HL-60 (cell line): Measurements from ENCODE around the gene LRRC8E.
A peak's percentile ranks its signal among the peaks of the same experiment; 100 is the strongest.
"Not testable (repeated sequence)": the region's sequence is repeated elsewhere in the genome, so short reads cannot be mapped to it uniquely, and the experiment has no call there.

Experiments used
- DNase-seq, 2 experiments: peaks; one replicate each; pipeline ENCODE4 v3.0.0-alpha.2; 2010 to 2020; ENCODE audit warnings: low read depth in 1 of 2, low spot score in 1 of 2
- H3K27ac ChIP-seq: fragments of 250-450 bp; sonication (Bioruptor Pico); replicated peaks from 2 replicates; pipeline ENCODE4 v1.5.1; 2020; ENCODE audit warnings: mild to moderate bottlenecking, moderate library complexity
- H3K27me3 ChIP-seq: fragments of 250-450 bp; sonication (Bioruptor Pico); 2 replicates; pipeline ENCODE4 v1.5.1; 2021; ENCODE audit warnings: mild to moderate bottlenecking, moderate library complexity; ENCODE audit not compliant: insufficient read depth, poor library complexity, severe bottlenecking
- H3K4me3 ChIP-seq: replicated peaks from 2 replicates; pipeline ENCODE4 v1.5.1; 2011; ENCODE audit warnings: mild to moderate bottlenecking, control low read depth, low read length; ENCODE audit not compliant: insufficient read depth
- GABPA ChIP-seq: IDR thresholded peaks from 2 replicates; pipeline ENCODE4 v1.6.1; 2012; ENCODE audit warnings: low read depth
- POLR2AphosphoS5 ChIP-seq: IDR thresholded peaks from 2 replicates; pipeline ENCODE4 v1.6.1; 2012; ENCODE audit warnings: low read depth
- SPI1 ChIP-seq: IDR thresholded peaks from 2 replicates; pipeline ENCODE4 v1.6.1; 2012; ENCODE audit warnings: low read depth, mild to moderate bottlenecking, borderline replicate concordance
- TF ChIP-seq, protein P1 (sequence below): IDR thresholded peaks from one replicate; pipeline ENCODE4 v1.5.1; 2011; ENCODE audit warnings: low read length, control low read depth, inconsistent platforms; ENCODE audit not compliant: insufficient read depth
- TF ChIP-seq, protein P2 (sequence below): IDR thresholded peaks from 2 replicates; pipeline ENCODE4 v1.6.1; 2012; ENCODE audit warnings: low read depth; ENCODE audit not compliant: insufficient replicate concordance

Gene LRRC8E

DNA sequence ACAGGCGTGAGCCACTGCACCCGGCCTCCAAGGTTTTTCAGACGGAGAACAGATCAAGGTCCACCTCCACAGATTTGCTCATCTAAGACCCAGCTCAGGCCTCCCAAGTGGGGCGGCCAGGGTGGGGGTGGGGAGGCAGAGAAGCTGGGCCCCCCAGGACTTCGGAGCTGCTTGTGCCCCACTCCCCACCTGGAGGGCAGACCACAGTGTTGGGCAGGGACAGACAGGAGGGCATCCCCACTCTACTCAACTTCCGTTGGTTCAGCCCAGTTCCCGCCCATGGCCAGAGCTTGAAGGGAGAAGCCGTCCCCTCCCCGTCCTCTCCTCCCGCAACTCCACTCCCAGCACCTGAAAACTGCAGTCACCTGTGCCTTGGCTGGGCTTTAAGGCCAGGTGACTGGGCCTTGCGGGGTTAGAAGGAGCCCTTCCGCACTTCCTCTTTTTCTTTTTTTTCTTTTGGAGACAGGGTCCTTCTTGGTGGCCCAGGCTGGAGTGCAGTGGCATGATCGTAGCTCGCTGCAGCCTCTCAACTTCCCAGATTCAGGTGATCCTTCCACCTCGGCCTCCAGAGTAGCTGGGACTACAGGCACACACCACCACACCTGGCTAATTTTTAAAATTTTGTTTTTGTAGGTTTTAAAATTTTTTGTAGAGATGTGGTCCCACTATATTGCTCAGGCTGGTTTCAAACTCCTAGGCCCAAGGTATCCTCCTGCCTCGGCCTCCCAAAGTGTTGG, 734 bp upstream of the LRRC8E start:
- no peak for DNase-seq
- H3K27ac ChIP-seq, result no peak overlapping the region
- no peak overlapping the region for H3K4me3 ChIP-seq
- TF ChIP-seq SPI1 (peak; percentile 95), POLR2AphosphoS5 (no peak)
- TF ChIP-seq, protein P1, sequence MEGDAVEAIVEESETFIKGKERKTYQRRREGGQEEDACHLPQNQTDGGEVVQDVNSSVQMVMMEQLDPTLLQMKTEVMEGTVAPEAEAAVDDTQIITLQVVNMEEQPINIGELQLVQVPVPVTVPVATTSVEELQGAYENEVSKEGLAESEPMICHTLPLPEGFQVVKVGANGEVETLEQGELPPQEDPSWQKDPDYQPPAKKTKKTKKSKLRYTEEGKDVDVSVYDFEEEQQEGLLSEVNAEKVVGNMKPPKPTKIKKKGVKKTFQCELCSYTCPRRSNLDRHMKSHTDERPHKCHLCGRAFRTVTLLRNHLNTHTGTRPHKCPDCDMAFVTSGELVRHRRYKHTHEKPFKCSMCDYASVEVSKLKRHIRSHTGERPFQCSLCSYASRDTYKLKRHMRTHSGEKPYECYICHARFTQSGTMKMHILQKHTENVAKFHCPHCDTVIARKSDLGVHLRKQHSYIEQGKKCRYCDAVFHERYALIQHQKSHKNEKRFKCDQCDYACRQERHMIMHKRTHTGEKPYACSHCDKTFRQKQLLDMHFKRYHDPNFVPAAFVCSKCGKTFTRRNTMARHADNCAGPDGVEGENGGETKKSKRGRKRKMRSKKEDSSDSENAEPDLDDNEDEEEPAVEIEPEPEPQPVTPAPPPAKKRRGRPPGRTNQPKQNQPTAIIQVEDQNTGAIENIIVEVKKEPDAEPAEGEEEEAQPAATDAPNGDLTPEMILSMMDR, result no peak
- TF ChIP-seq, protein P2, sequence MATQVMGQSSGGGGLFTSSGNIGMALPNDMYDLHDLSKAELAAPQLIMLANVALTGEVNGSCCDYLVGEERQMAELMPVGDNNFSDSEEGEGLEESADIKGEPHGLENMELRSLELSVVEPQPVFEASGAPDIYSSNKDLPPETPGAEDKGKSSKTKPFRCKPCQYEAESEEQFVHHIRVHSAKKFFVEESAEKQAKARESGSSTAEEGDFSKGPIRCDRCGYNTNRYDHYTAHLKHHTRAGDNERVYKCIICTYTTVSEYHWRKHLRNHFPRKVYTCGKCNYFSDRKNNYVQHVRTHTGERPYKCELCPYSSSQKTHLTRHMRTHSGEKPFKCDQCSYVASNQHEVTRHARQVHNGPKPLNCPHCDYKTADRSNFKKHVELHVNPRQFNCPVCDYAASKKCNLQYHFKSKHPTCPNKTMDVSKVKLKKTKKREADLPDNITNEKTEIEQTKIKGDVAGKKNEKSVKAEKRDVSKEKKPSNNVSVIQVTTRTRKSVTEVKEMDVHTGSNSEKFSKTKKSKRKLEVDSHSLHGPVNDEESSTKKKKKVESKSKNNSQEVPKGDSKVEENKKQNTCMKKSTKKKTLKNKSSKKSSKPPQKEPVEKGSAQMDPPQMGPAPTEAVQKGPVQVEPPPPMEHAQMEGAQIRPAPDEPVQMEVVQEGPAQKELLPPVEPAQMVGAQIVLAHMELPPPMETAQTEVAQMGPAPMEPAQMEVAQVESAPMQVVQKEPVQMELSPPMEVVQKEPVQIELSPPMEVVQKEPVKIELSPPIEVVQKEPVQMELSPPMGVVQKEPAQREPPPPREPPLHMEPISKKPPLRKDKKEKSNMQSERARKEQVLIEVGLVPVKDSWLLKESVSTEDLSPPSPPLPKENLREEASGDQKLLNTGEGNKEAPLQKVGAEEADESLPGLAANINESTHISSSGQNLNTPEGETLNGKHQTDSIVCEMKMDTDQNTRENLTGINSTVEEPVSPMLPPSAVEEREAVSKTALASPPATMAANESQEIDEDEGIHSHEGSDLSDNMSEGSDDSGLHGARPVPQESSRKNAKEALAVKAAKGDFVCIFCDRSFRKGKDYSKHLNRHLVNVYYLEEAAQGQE, result no peak
- peaks cover 21% of the 10 kb centered on the region for H3K27me3 ChIP-seq

DNA sequence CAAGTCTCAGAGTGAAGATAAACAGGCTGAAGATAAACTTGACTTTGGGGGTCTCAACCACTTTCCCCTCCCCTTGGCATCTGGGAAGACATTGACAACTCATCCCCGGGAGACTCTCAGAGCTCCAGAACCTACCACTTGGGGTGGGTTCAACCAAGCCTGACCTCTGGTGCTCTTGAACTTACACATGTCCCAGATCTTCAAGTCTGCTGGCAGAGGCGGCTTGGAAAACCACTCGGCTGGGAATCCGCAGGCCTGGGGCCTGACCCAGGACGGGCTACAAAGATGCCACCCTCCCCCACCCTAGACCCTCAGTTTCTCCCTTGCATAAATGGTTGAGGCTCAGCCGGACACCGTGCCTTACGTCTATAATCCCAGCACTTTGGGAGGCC, 512 bp downstream of the LRRC8E start:
- TF ChIP-seq SPI1 (no peak), POLR2AphosphoS5 (no peak), GABPA (no peak)
- TF ChIP-seq, protein P1, result no peak
- TF ChIP-seq, protein P2, result no peak
- H3K27me3 ChIP-seq, result peaks cover 21% of the 10 kb centered on the region
- no peak overlapping the region for H3K4me3 ChIP-seq
- no peak for DNase-seq
- H3K27ac ChIP-seq, result no peak overlapping the region

DNA sequence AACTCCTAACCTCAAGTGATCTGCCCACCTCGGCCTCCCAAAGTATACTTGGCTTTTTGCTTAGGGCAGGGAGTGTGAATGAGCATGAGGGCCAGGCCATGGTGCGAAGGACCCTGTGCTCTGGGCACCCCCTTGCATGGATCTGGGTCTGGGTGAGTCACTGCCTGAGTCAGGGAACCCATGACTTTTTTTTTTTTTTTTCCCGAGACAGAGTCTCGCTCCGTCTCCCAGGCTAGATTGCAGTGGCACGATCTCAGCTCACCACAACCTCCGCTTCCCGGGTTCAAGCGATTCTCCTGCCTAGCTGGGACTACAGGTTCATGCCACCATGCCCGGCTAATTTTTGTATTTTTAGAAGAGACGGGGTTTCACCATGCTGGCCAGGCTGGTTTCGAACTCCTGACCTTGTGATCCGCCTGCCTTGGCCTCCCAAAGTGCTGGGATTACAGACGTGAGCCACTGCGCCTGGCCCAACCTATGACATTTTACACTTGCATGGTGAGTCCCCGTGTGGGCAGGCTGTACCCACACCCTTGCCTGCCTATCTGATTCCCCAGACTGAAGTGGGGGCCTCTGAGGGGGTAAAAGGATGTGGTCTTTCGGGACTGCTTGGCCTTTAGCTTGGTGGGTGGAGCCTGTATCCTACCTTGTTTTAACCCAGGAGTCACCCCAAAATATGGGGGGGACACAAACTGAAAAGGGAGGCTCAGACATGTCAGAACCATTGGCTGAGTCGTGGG, 5.2 kb downstream of the LRRC8E start:
- not testable (repeated sequence) for DNase-seq, H3K27me3 ChIP-seq, H3K27ac ChIP-seq, H3K4me3 ChIP-seq

DNA sequence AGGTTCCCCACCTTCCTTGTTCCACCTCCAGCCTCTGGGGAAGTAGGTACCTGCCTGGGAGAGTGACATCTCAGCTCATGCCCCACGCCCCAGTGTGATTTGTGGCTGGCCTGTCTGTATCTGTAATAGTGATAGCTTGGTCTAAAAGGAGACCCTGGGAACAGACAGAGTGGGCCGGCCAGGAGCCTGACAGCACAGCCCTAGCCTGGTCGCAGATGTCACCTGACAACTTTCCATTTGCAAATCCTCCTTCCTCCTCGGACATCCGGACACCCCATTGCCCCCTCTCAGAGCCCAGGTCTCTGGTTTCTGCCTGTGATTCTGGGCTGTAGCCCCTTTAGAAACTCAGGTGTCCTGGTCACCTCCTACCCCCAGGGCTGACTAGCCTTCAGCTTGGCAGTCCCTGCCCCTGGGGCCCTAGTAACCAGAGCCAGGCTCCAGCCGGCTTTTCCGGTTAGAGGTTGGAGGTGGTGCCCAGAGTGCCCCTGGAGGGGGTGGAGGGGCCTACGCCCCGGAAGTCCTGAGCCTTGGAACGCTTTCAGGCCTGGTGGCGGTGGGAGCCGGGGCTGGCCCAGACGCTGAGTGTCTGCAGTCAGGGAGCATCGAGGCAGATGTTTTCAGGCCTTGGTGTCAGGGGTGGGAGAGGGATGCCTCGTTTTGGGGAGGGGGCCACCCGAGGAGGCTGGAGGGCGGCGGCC, 6.5 kb downstream of the LRRC8E start:
- Histone ChIP-seq H3K27ac (no peak overlapping the region), H3K4me3 (no peak overlapping the region), H3K27me3 (no peaks in the 10 kb centered on the region)
- no peak for TF ChIP-seq SPI1
- TF ChIP-seq, protein P2, result no peak
- no peak for TF ChIP-seq GABPA
- no peak for TF ChIP-seq POLR2AphosphoS5
- TF ChIP-seq, protein P1, result no peak
- no peak for DNase-seq
